SK-N-SH (cell line): Measurements from ENCODE around the gene CAST. TPM values are rescaled to one million over a fixed set of nuclear protein-coding genes. Genes with fewer than 3 reads are reported as not detected.

ENCODE experiments used
- CTCF ChIA-PET: fragments of 300-600, 350-600 bp; formaldehyde crosslinking; extraction: SDS; loops from one replicate; lab custom pipeline; 2021; lab: Yijun Ruan, JAX
- POLR2A ChIA-PET: fragments of 350-600 bp; sonication (Branson Sonifier 250); formaldehyde crosslinking; extraction: SDS; loops from one replicate; lab custom pipeline; 2020; ENCODE audit warnings: antibody characterized with exemption, inconsistent platforms; lab: Yijun Ruan, JAX
- DNase-seq: peaks from one replicate; pipeline ENCODE4 v3.0.0; 2012
- H2AFZ ChIP-seq: fragments of 200-600 bp; sonication (generic); 2 replicates; pipeline ENCODE4 v1.8.1; 2016; ENCODE audit warnings: antibody characterized with exemption, mild to moderate bottlenecking, low read depth
- H3F3A ChIP-seq: fragments of 200-600 bp; sonication (generic); replicated peaks from 2 replicates; pipeline ENCODE3; 2016; ENCODE audit warnings: antibody characterized with exemption, mild to moderate bottlenecking; ENCODE audit not compliant: insufficient read depth
- H3K27ac ChIP-seq, 2 experiments: fragments of 200-500 bp in 1 of 2; fragments of 200-600 bp in 1 of 2; sonication (Bioruptor generic) in 1 of 2; sonication (generic), shearing (Covaris generic) in 1 of 2; 2 replicates each; pipeline versions ENCODE4 v1.5.1 to v1.6.1; 2014 to 2016; ENCODE audit warnings: low read depth in 2 of 2, inconsistent platforms in 1 of 2, low read length in 1 of 2, mild to moderate bottlenecking in 1 of 2, mixed read lengths in 1 of 2
- H3K27me3 ChIP-seq: fragments of 200-600 bp; sonication (generic), shearing (Covaris generic); 2 replicates; pipeline ENCODE4 v1.6.1; 2016; ENCODE audit warnings: mixed run types; ENCODE audit not compliant: insufficient read depth
- H3K36me3 ChIP-seq, 2 experiments: fragments of 200-500 bp in 1 of 2; fragments of 200-600 bp in 1 of 2; sonication (Bioruptor generic) in 1 of 2; sonication (generic) in 1 of 2; replicated peaks in 1 of 2; 2 replicates each; pipeline versions ENCODE3 to v1.5.1; 2014 to 2016; ENCODE audit warnings: low read length in 1 of 2, mild to moderate bottlenecking in 1 of 2; ENCODE audit not compliant: insufficient read depth in 2 of 2, control insufficient read depth in 1 of 2
- H3K4me1 ChIP-seq, 2 experiments: fragments of 200-500 bp in 1 of 2; fragments of 200-600 bp in 1 of 2; sonication (Bioruptor generic) in 1 of 2; sonication (generic), shearing (Covaris generic) in 1 of 2; 2 replicates each; pipeline versions ENCODE4 v1.5.1 to v1.6.1; 2014 to 2016; ENCODE audit warnings: low read depth in 1 of 2, low read length in 1 of 2, mixed run types in 1 of 2; ENCODE audit not compliant: insufficient read depth in 2 of 2, control insufficient read depth in 1 of 2
- H3K4me2 ChIP-seq: fragments of 200-600 bp; sonication (generic), shearing (Covaris generic); 2 replicates; pipeline ENCODE4 v1.6.1; 2017; ENCODE audit warnings: mixed run types
- H3K4me3 ChIP-seq, 2 experiments: fragments of 200-500 bp in 1 of 2; fragments of 200-600 bp in 1 of 2; sonication (Bioruptor generic) in 1 of 2; sonication (generic), shearing (Covaris generic) in 1 of 2; 2 replicates each; pipeline versions ENCODE4 v1.5.1 to v1.8.1; 2014 to 2016; ENCODE audit warnings: low read depth in 2 of 2, inconsistent platforms in 1 of 2, low read length in 1 of 2, mild to moderate bottlenecking in 1 of 2, mixed read lengths in 1 of 2, moderate library complexity in 1 of 2
- H3K79me2 ChIP-seq: fragments of 200-600 bp; sonication (generic); 2 replicates; pipeline ENCODE4 v1.8.1; 2017; ENCODE audit warnings: mild to moderate bottlenecking; ENCODE audit not compliant: insufficient read depth
- H3K9ac ChIP-seq: fragments of 200-600 bp; sonication (generic); 2 replicates; pipeline ENCODE4 v1.6.1; 2017; ENCODE audit warnings: mixed run types
- H3K9me2 ChIP-seq: fragments of 200-600 bp; sonication (generic); 2 replicates; pipeline ENCODE4 v1.6.1; 2017; ENCODE audit warnings: mixed run types
- H3K9me3 ChIP-seq: fragments of 200-600 bp; sonication (generic); 2 replicates; pipeline ENCODE4 v1.6.1; 2017; ENCODE audit warnings: mixed run types, mild to moderate bottlenecking, moderate library complexity
- H4K20me1 ChIP-seq: fragments of 200-600 bp; sonication (generic); 2 replicates; pipeline ENCODE4 v1.6.1; 2017; ENCODE audit warnings: mild to moderate bottlenecking, mixed run types; ENCODE audit not compliant: insufficient read depth
- CHD2 ChIP-seq: fragments of 150-350 bp; IDR thresholded peaks from 2 replicates; pipeline ENCODE4 v1.6.1; 2018; ENCODE audit warnings: low read length; ENCODE audit not compliant: partially characterized antibody
- ELF1 ChIP-seq: IDR thresholded peaks from 2 replicates; pipeline ENCODE4 v1.4.0; 2012
- EP300 ChIP-seq, 2 experiments: IDR thresholded peaks; 2 replicates each; pipeline versions ENCODE4 v1.4.0 to v1.6.1; 2012; ENCODE audit warnings: borderline replicate concordance in 1 of 2, low read depth in 1 of 2, low read length in 1 of 2
- FOXJ3 ChIP-seq: sonication (generic); formaldehyde crosslinking; IDR thresholded peaks from 2 replicates; pipeline ENCODE4 v1.5.1; 2020; ENCODE audit warnings: mild to moderate bottlenecking, missing genetic modification reagents
- GATA2 ChIP-seq: sonication (generic); formaldehyde crosslinking; IDR thresholded peaks from 2 replicates; pipeline ENCODE4 v1.5.0; 2020; ENCODE audit warnings: mild to moderate bottlenecking, missing genetic modification reagents
- JUND ChIP-seq: IDR thresholded peaks from 2 replicates; pipeline ENCODE4 v1.4.0; 2012
- MEF2A ChIP-seq: IDR thresholded peaks from 2 replicates; pipeline ENCODE4 v1.4.0; 2012; ENCODE audit warnings: low read depth, borderline replicate concordance
- NRF1 ChIP-seq: IDR thresholded peaks from 2 replicates; pipeline ENCODE4 v1.6.1; 2012; ENCODE audit warnings: low read depth, mild to moderate bottlenecking, low read length
- SIN3A ChIP-seq: IDR thresholded peaks from 2 replicates; pipeline ENCODE4 v1.6.1; 2012; ENCODE audit warnings: low read depth, mild to moderate bottlenecking, low read length, moderate library complexity, borderline replicate concordance
- SMC3 ChIP-seq: IDR thresholded peaks from 2 replicates; pipeline ENCODE4 v1.6.1; 2012; ENCODE audit warnings: low read depth, low read length, improper control_type of control experiment
- TCF12 ChIP-seq: IDR thresholded peaks from 2 replicates; pipeline ENCODE4 v1.4.0; 2012
- ZBTB33 ChIP-seq: IDR thresholded peaks from 2 replicates; pipeline ENCODE4 v1.4.0; 2012; ENCODE audit warnings: low read depth, borderline replicate concordance
- WGBS: methylation state at CpG from one replicate; pipeline ENCODE4 v1.1.6; 2017; ENCODE audit warnings: low lambda C conversion rate; 5-methylcytosine and 5-hydroxymethylcytosine counted together
- polyA plus RNA-seq, 3 experiments: library from polyadenylated mRNA; depleted of rRNA; stranded (reverse); fragments of >200 nt; gene quantifications; 2 replicates each; pipeline ENCODE4 v1.2.3, GENCODE V29; 2012
- TF ChIP-seq, protein P1 (sequence below): fragments of 150-350 bp; IDR thresholded peaks from 2 replicates; pipeline ENCODE4 v1.6.1; 2017; ENCODE audit warnings: antibody characterized with exemption, low read length, low read depth, borderline replicate concordance
- TF ChIP-seq, protein P2 (sequence below): fragments of 150-350 bp; IDR thresholded peaks from 2 replicates; pipeline ENCODE4 v1.6.1; 2016; ENCODE audit warnings: mild to moderate bottlenecking, low read depth, low read length
- TF ChIP-seq, protein P3 (sequence below): IDR thresholded peaks from 2 replicates; pipeline ENCODE4 v1.4.0; 2012; ENCODE audit warnings: low read depth, borderline replicate concordance

CAST gene
- polyA plus RNA-seq, 1 of the 3 experiments (the other 2 are of a cell fraction) = 82.9 TPM

DNA sequence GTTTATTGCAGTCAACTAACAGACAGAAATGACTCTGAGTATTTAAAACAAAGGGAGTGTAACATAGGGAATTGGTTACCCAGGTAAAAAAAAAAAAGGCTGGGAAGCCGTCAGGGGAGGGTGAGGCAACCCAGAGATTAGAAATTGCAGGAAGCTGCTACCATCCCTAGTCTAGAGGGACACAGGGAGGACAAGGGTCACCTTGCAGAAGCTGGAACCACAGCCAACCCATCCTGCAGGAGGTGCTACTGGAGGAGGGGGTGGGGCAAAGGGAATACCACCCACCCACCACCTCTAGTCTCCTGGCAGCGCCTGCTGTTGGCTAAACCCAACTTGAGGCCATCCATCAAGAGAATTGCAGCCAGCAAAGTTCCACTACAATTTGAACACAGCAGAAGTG, 6.5 kb downstream of the CAST start (continued):
- TF ChIP-seq, protein P1, sequence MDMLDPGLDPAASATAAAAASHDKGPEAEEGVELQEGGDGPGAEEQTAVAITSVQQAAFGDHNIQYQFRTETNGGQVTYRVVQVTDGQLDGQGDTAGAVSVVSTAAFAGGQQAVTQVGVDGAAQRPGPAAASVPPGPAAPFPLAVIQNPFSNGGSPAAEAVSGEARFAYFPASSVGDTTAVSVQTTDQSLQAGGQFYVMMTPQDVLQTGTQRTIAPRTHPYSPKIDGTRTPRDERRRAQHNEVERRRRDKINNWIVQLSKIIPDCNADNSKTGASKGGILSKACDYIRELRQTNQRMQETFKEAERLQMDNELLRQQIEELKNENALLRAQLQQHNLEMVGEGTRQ = no peak
- no peak for TF ChIP-seq GATA2
- TF ChIP-seq, all 33 proteins: peak for 0

- Histone ChIP-seq H3K27me3 (no peaks in the 10 kb centered on the region), H3K36me3 (peaks cover 0 to 11% of the 10 kb centered on the region in 2 experiments), H3K9ac (no peak overlapping the region), H3K79me2 (peaks cover 100% of the 10 kb centered on the region), H3K9me3 (no peaks in the 10 kb centered on the region)
- CTCF ChIA-PET = interaction anchor here (3.0 kb wide), 1 partner anchor 18 kb away, joined by 13 read pairs; no protein-coding TSS in a partner anchor
- 100% methylated on average over 3 of the region's 3 CpGs for WGBS
- DNase-seq = no peak
- TF ChIP-seq GATA2 = no peak
- TF ChIP-seq MEF2A = no peak
- no peak for TF ChIP-seq SMC3
- TF ChIP-seq, protein P2, sequence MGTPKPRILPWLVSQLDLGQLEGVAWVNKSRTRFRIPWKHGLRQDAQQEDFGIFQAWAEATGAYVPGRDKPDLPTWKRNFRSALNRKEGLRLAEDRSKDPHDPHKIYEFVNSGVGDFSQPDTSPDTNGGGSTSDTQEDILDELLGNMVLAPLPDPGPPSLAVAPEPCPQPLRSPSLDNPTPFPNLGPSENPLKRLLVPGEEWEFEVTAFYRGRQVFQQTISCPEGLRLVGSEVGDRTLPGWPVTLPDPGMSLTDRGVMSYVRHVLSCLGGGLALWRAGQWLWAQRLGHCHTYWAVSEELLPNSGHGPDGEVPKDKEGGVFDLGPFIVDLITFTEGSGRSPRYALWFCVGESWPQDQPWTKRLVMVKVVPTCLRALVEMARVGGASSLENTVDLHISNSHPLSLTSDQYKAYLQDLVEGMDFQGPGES = no peak
- no peak for TF ChIP-seq NRF1
- no peak for TF ChIP-seq SIN3A
- TF ChIP-seq, protein P3, sequence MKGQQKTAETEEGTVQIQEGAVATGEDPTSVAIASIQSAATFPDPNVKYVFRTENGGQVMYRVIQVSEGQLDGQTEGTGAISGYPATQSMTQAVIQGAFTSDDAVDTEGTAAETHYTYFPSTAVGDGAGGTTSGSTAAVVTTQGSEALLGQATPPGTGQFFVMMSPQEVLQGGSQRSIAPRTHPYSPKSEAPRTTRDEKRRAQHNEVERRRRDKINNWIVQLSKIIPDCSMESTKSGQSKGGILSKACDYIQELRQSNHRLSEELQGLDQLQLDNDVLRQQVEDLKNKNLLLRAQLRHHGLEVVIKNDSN = no peak
- TF ChIP-seq CHD2 = no peak
- no peak for TF ChIP-seq TCF12
- no peak for TF ChIP-seq EP300 (IDR thresholded peaks at IDR 0.05; ENCODE audit: borderline replicate concordance in 1 of 2, low read depth in 1 of 2, low read length in 1 of 2)
- no peak for TF ChIP-seq ZBTB33
- TF ChIP-seq FOXJ3 (CRISPR knock-in tag) = no peak
- no peak for TF ChIP-seq JUND
- TF ChIP-seq ELF1 = no peak
- TF ChIP-seq, all 33 proteins: peak for 0
- Histone ChIP-seq H2AFZ (no peak overlapping the region), H3K4me1 (no peaks in the 10 kb centered on the region), H3F3A (no peaks in the 10 kb centered on the region), H3K27ac (no peak overlapping the region), H3K4me2 (no peak overlapping the region), H3K9me2 (no peaks in the 10 kb centered on the region), H4K20me1 (peaks cover 77% of the 10 kb centered on the region), H3K4me3 (no peak overlapping the region)
- POLR2A ChIA-PET = no interaction called here
Measured at GRCh38 chr5:96669909-96670308, 7.7 kb downstream of the CAST start.
